ENCODE data around the gene CCDC192.
"Not testable (repeated sequence)": the region's sequence is repeated elsewhere in the genome, so short reads cannot be mapped to it uniquely, and the experiment has no call there.

CCDC192 gene

DNA sequence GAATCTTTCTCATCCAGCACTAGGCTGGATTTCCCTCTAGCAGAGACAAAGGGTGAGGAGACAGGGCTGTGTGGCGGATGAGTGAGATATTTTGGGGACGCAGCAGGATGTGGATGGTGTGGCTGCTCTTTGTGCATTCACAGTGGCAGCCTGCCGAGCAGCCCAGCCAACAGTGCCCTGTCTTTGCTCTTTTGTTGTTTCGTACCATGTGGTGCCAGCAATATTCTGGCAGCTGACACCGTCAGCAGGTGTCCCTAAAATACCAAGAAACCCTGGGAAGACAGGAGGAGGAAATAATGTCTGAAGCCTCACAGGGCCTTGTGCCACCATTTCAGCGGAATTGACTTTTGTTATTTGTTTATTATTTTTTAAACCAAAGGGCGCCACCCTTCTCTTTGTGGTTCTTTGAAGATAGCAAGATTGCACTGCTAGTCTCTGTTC lies 141.4 kb downstream of the CCDC192 start:
- DNase-seq (ENCODE audit: low read depth, low spot score) = no peak
- no CpG with 5 or more reads among the region's 7 CpGs for WGBS (ENCODE audit: insufficient coverage, insufficient read length)
- Histone ChIP-seq H3K4me1 (ENCODE audit: control insufficient read depth, insufficient read depth, low read length) (no peaks in the 10 kb centered on the region), H3K9me3 (ENCODE audit: control insufficient read depth, insufficient read depth, low read length) (no peaks in the 10 kb centered on the region), H3K27ac (ENCODE audit: low read length) (no peak overlapping the region), H3K27me3 (ENCODE audit: control insufficient read depth, insufficient read depth, low read length) (no peaks in the 10 kb centered on the region), H3K4me3 (ENCODE audit: low read length) (no peak overlapping the region), H3K36me3 (ENCODE audit: control insufficient read depth, insufficient read depth, low read length) (no peaks in the 10 kb centered on the region)

DNA sequence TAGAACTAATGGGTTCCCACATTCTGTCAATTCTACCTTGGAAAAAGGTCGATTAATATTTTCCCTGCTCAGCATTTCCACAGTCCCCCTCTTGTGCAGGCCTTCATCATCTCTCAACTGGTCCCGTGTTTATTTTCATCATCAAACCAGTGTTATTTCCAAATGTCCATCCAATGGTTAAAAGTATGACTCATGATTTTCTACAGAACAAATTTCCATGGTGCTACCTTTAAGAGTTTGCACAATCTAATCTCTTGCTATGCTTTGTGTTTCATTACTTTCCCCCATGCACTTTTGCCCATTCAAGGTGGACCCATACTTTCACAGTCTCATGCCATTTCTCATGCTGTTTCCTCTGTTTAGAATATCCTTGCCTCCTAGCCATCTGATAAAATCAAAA lies 143.7 kb downstream of the CCDC192 start:
- no peaks in the 10 kb centered on the region for H3K4me1 ChIP-seq (ENCODE audit: control insufficient read depth, insufficient read depth, low read length)
- H3K27ac ChIP-seq (ENCODE audit: low read length) = no peak overlapping the region
- no CpG with 5 or more reads among the region's 2 CpGs for WGBS (ENCODE audit: insufficient coverage, insufficient read length)
- H3K27me3 ChIP-seq (ENCODE audit: control insufficient read depth, insufficient read depth, low read length) = no peaks in the 10 kb centered on the region
- DNase-seq (ENCODE audit: low read depth, low spot score) = no peak
- H3K36me3 ChIP-seq (ENCODE audit: control insufficient read depth, insufficient read depth, low read length) = no peaks in the 10 kb centered on the region
- H3K9me3 ChIP-seq (ENCODE audit: control insufficient read depth, insufficient read depth, low read length) = no peaks in the 10 kb centered on the region
- no peak overlapping the region for H3K4me3 ChIP-seq (ENCODE audit: low read length)

DNA sequence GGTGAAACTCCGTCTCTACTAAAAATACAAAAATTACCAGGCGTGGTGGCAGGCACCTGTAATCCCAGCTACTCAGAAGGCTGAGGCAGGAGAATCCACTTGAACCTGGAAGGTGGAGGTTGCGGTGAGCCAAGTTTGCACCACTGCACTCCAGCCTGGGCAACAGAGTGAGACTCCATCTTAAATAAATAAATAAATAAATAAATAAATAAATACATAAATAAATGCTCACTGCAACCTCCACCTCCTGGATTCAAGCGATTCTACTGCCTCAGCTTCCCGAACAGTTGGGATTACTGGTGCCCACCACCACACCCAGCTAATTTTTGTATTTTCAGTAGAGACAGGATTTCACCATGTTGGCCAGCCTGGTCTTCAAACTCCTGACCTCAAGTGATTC lies 144.4 kb downstream of the CCDC192 start:
- no CpG with 5 or more reads among the region's 5 CpGs for WGBS (ENCODE audit: insufficient coverage, insufficient read length)
- H3K4me1 ChIP-seq (ENCODE audit: control insufficient read depth, insufficient read depth, low read length); H3K27ac ChIP-seq (ENCODE audit: low read length); H3K9me3 ChIP-seq (ENCODE audit: control insufficient read depth, insufficient read depth, low read length); H3K27me3 ChIP-seq (ENCODE audit: control insufficient read depth, insufficient read depth, low read length); DNase-seq (ENCODE audit: low read depth, low spot score); H3K36me3 ChIP-seq (ENCODE audit: control insufficient read depth, insufficient read depth, low read length); H3K4me3 ChIP-seq (ENCODE audit: low read length): not testable (repeated sequence)

DNA sequence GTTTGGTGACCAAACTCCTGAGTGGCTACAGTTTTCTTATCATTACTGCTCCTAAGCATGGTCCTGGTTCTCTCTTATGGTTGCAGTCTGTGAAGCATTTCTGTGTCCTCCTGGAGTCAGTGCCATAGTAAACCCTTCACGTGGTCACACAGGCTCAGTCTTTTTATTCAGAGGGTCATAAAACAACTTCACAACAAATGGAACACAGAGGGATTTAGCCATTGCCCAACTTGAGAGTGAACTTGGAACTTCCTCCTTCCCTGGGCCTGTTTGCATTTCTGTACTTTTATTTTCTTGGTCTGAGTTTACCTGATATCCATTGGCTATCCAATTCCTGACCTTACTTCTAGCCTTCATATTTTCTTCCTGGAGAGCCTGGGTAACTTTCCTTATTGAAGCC lies 144.9 kb downstream of the CCDC192 start:
- Histone ChIP-seq H3K4me1 (ENCODE audit: control insufficient read depth, insufficient read depth, low read length) (no peaks in the 10 kb centered on the region), H3K4me3 (ENCODE audit: low read length) (no peak overlapping the region), H3K36me3 (ENCODE audit: control insufficient read depth, insufficient read depth, low read length) (no peaks in the 10 kb centered on the region), H3K9me3 (ENCODE audit: control insufficient read depth, insufficient read depth, low read length) (no peaks in the 10 kb centered on the region), H3K27me3 (ENCODE audit: control insufficient read depth, insufficient read depth, low read length) (no peaks in the 10 kb centered on the region), H3K27ac (ENCODE audit: low read length) (no peak overlapping the region)
- WGBS (ENCODE audit: insufficient coverage, insufficient read length) = no CpG with 5 or more reads among the region's 1 CpG
- DNase-seq (ENCODE audit: low read depth, low spot score) = no peak

DNA sequence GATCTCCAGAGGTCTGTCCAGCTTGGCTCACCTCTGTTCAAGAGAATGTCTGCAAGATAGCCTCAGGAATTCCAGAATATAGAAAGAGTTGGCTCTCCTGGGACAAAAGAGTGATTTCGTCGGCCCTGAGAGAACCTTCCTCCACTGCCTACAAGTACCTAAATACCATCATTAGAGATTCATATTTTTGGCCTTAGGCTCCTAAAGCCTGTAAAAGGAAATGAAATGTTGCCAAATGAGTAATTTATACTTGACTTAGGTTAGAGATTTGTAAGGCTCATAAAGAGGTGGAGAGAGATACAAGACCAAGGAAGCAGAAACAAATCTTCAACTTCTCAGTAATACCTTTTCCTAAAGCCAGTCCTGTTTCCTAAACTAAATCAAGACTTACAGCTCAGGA lies 146.2 kb downstream of the CCDC192 start:
- WGBS (ENCODE audit: insufficient coverage, insufficient read length) = no CpG with 5 or more reads among the region's 2 CpGs
- H3K9me3 ChIP-seq (ENCODE audit: control insufficient read depth, insufficient read depth, low read length) = no peaks in the 10 kb centered on the region
- no peak overlapping the region for H3K27ac ChIP-seq (ENCODE audit: low read length)

DNA sequence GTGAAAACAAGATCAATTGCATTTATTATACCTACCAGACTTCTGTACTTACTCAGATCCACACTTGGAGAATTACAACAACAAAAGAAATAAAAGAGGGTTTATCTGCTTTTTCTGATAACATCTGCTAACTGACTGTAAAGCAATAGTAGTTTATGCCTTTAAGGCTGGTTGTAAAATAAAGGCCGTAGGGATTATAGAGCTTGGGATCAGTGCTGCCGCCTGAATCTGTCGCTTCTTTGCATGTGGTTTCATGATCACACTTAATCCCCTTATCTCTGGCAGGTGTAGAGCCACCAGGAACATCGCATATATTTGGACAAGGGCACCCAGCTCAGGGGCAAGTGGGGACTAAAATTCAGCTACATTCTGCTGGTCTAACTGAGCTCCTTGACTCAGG lies 146.7 kb downstream of the CCDC192 start:
- Histone ChIP-seq H3K4me3 (ENCODE audit: low read length) (no peak overlapping the region), H3K27ac (ENCODE audit: low read length) (no peak overlapping the region)

More for the DNA sequence above, 146.2 kb downstream of the CCDC192 start:
- DNase-seq (ENCODE audit: low read depth, low spot score) = no peak
- no peaks in the 10 kb centered on the region for H3K27me3 ChIP-seq (ENCODE audit: control insufficient read depth, insufficient read depth, low read length)
- H3K4me1 ChIP-seq (ENCODE audit: control insufficient read depth, insufficient read depth, low read length) = no peaks in the 10 kb centered on the region
- H3K36me3 ChIP-seq (ENCODE audit: control insufficient read depth, insufficient read depth, low read length) = no peaks in the 10 kb centered on the region
- H3K4me3 ChIP-seq (ENCODE audit: low read length) = no peak overlapping the region

DNA sequence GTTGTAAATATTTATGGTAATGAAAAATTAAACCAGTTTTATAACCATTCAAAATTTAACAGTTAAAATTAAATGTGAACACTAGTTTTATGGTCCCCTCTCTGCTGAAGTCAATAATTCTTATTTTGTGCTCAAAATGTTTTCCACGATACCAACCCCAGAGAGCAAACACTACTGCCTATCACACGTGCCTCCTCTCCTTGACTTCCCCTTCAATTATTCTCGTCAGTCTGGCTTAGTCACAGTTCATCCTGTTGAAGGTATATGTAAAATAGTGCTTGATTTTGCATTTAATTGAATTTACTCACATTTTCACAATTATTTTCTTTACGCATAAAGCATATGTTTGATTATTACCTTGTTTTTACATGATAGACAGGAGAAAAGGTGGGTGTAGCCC lies 148.8 kb downstream of the CCDC192 start:
- no peaks in the 10 kb centered on the region for H3K36me3 ChIP-seq (ENCODE audit: control insufficient read depth, insufficient read depth, low read length)
- no peak for DNase-seq (ENCODE audit: low read depth, low spot score)
- no CpG with 5 or more reads among the region's 4 CpGs for WGBS (ENCODE audit: insufficient coverage, insufficient read length)
- no peaks in the 10 kb centered on the region for H3K9me3 ChIP-seq (ENCODE audit: control insufficient read depth, insufficient read depth, low read length)
- no peaks in the 10 kb centered on the region for H3K27me3 ChIP-seq (ENCODE audit: control insufficient read depth, insufficient read depth, low read length)
- H3K4me1 ChIP-seq (ENCODE audit: control insufficient read depth, insufficient read depth, low read length) = no peaks in the 10 kb centered on the region
- H3K27ac ChIP-seq (ENCODE audit: low read length) = no peak overlapping the region
- no peak overlapping the region for H3K4me3 ChIP-seq (ENCODE audit: low read length)

More for the DNA sequence above, 146.7 kb downstream of the CCDC192 start:
- H3K4me1 ChIP-seq (ENCODE audit: control insufficient read depth, insufficient read depth, low read length) = no peaks in the 10 kb centered on the region
- H3K36me3 ChIP-seq (ENCODE audit: control insufficient read depth, insufficient read depth, low read length) = no peaks in the 10 kb centered on the region
- no CpG with 5 or more reads among the region's 4 CpGs for WGBS (ENCODE audit: insufficient coverage, insufficient read length)
- no peaks in the 10 kb centered on the region for H3K9me3 ChIP-seq (ENCODE audit: control insufficient read depth, insufficient read depth, low read length)
- no peak for DNase-seq (ENCODE audit: low read depth, low spot score)
- H3K27me3 ChIP-seq (ENCODE audit: control insufficient read depth, insufficient read depth, low read length) = no peaks in the 10 kb centered on the region

DNA sequence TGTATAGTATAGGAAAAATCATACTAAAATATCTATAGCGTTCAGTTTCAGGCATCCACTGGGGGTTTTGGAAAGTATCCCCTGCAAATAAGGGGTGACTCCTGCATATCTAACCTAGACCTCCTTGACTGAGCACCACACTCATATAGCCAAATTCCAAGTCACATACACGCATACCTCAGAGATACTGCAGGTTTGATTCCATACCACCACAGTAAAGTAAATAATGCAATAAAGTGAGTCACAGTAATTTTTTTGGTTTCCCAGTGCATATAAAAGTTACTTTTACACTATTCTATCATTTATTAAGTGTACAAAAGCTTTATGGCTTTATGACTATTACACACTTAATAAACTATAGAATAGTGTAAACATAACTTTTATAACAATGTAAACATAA lies 151.3 kb downstream of the CCDC192 start:
- Histone ChIP-seq H3K36me3 (ENCODE audit: control insufficient read depth, insufficient read depth, low read length) (no peaks in the 10 kb centered on the region), H3K4me3 (ENCODE audit: low read length) (no peak overlapping the region), H3K27me3 (ENCODE audit: control insufficient read depth, insufficient read depth, low read length) (no peaks in the 10 kb centered on the region), H3K9me3 (ENCODE audit: control insufficient read depth, insufficient read depth, low read length) (no peaks in the 10 kb centered on the region), H3K27ac (ENCODE audit: low read length) (no peak overlapping the region), H3K4me1 (ENCODE audit: control insufficient read depth, insufficient read depth, low read length) (no peaks in the 10 kb centered on the region)
- WGBS (ENCODE audit: insufficient coverage, insufficient read length) = no CpG with 5 or more reads among the region's 2 CpGs
- no peak for DNase-seq (ENCODE audit: low read depth, low spot score)

DNA sequence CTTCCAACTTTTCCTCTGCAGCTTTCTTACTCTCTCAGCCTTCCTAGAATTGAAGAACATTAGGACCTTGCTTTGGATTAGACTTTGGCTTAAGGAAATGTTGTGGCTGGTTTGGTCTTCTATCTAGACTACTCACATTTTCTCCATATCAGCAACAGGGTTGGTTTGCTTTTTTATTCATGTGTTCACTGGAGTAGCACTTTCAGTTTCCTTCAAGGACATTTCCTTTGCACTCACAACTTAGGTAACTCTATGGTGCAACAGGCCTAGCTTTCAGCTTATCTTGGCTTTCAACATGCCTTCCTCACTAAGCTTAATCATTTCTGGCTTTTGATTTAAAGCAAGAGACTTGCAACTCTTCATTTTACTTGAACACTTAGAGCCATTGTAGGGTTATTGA lies 153.1 kb downstream of the CCDC192 start:
- Histone ChIP-seq H3K36me3 (ENCODE audit: control insufficient read depth, insufficient read depth, low read length) (no peaks in the 10 kb centered on the region), H3K27ac (ENCODE audit: low read length) (no peak overlapping the region), H3K9me3 (ENCODE audit: control insufficient read depth, insufficient read depth, low read length) (no peaks in the 10 kb centered on the region), H3K4me1 (ENCODE audit: control insufficient read depth, insufficient read depth, low read length) (no peaks in the 10 kb centered on the region), H3K27me3 (ENCODE audit: control insufficient read depth, insufficient read depth, low read length) (no peaks in the 10 kb centered on the region), H3K4me3 (ENCODE audit: low read length) (no peak overlapping the region)
- DNase-seq (ENCODE audit: low read depth, low spot score) = no peak

DNA sequence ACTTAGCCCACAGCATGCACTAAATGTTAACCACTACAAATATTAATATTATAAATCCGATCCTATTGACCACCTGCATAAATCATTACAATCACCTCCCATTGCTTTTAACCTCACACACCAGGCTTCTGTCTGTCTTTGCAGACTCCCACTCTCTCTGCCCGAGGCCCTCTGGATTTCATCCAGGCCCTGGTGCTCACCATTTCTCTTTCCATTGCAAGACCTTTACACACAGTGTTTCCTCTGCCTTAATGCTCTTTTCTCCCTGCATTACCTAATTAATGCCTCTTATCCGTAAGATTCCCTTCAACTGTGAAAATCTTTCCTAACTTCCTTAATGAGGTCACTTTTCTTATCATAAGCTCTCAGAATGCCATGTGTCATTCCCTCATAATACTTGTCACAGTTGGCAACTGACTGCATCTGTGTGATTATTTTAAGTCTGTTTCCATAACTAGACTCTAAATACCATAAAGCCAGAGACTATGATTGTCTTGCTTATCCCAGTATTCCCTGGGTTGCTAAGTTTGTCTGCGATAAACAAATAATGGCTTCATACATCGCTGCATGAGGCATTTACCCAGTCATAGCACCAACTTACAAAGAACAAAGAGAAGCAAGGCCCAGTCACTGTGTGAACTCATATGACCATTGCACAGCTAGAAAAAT lies 155.1 kb downstream of the CCDC192 start:
- no peaks in the 10 kb centered on the region for H3K4me1 ChIP-seq (ENCODE audit: control insufficient read depth, insufficient read depth, low read length)
- H3K27ac ChIP-seq (ENCODE audit: low read length) = no peak overlapping the region
- H3K4me3 ChIP-seq (ENCODE audit: low read length) = no peak overlapping the region
- no peaks in the 10 kb centered on the region for H3K27me3 ChIP-seq (ENCODE audit: control insufficient read depth, insufficient read depth, low read length)
- no peaks in the 10 kb centered on the region for H3K36me3 ChIP-seq (ENCODE audit: control insufficient read depth, insufficient read depth, low read length)
- WGBS (ENCODE audit: insufficient coverage, insufficient read length) = 100% methylated on average over 1 of the region's 5 CpGs
- no peaks in the 10 kb centered on the region for H3K9me3 ChIP-seq (ENCODE audit: control insufficient read depth, insufficient read depth, low read length)
- DNase-seq (ENCODE audit: low read depth, low spot score) = no peak

DNA sequence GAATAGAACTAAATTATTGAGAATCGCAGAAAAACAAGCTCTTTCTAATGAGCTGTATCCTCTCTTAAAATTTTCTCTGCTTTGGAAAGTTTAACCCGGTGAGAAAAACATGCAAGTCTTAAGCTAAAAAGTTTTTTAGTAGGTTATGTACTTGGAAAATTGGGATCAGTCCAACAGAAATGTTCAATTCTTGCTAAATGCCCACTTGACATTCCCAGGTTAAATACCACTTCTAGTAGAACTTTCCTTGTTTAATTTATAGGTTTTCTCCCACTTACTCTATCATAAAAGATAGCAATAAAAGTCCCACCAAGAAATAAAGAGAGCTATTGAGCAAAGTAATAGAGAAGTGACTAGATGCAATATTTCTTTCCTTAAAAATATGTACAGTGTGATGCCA lies 157.1 kb downstream of the CCDC192 start:
- H3K27me3 ChIP-seq (ENCODE audit: control insufficient read depth, insufficient read depth, low read length) = no peaks in the 10 kb centered on the region
- H3K36me3 ChIP-seq (ENCODE audit: control insufficient read depth, insufficient read depth, low read length) = no peaks in the 10 kb centered on the region
- no peak overlapping the region for H3K27ac ChIP-seq (ENCODE audit: low read length)
- DNase-seq (ENCODE audit: low read depth, low spot score) = no peak
- no peak overlapping the region for H3K4me3 ChIP-seq (ENCODE audit: low read length)
- H3K9me3 ChIP-seq (ENCODE audit: control insufficient read depth, insufficient read depth, low read length) = no peaks in the 10 kb centered on the region
- WGBS (ENCODE audit: insufficient coverage, insufficient read length) = no CpG with 5 or more reads among the region's 2 CpGs
- H3K4me1 ChIP-seq (ENCODE audit: control insufficient read depth, insufficient read depth, low read length) = no peaks in the 10 kb centered on the region

Data from iPS DF 6.9 (cell line).